HUDEP-2 (cell line): ENCODE data around the gene HSPG2.
"Not testable (repeated sequence)": the region's sequence is repeated elsewhere in the genome, so short reads cannot be mapped to it uniquely, and the experiment has no call there.

Experiments used
- DNase-seq, 76 experiments: peaks; one replicate each; lab custom pipeline; 2025; ENCODE audit not compliant: unreplicated experiment in 76 of 76; lab: John Stamatoyannopoulos, UW

HSPG2 gene

DNA sequence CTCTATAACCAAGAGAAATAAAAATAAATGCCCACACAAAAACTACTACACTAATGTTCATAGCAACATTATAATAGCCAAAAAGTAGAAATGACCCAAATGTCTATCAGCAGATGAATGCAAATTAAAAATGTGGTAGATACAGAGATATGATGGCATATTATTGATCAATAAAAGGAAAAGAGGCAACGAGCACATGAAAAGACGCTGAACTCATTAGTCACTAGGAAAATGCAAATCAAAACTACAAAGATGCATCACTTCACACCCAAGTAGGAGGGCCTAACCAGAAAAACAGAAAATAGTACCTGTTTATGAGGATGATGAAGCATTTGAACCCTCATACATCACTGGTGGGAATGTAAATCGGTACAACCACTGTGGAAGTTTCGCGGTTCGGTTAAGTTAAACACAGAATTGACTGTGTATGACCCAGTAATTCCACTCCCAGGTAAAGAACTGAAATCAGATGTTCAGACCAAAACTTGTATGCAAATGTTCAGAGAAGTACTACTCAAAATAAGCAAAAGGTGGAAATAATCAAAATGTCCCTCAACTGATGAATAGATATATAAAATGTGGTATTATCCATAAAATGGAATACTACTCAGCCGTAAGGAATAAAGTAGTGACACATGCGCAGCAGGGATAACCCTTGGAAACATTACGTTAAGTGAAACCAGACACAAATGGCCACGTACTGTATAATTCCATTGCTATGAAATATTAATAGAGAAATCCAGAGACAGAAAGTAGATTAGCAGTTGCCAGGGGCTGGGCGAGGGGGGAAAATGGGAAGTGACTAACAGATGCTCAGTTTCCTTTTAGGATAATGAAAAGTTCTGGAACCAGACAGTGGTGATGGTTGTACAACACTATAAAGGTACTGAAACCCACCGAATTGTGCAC lies 157.2 kb downstream of the HSPG2 start:
- no peak for DNase-seq

DNA sequence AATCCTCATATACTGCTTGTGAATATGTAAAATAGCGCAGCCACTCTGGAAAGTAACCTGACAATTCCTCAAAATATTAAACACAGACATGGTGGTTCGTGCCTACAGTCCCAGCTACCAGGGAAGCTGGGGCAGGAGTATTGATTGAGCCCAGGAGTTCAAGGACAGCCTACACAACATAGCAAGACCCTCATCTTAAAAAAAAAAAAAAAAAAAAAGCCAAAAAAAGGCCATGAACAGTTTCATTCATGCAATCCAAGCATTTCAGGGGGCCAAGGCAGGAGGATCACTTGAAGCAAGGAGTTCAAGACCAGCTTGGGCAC lies 158.7 kb downstream of the HSPG2 start:
- DNase-seq: no peak

DNA sequence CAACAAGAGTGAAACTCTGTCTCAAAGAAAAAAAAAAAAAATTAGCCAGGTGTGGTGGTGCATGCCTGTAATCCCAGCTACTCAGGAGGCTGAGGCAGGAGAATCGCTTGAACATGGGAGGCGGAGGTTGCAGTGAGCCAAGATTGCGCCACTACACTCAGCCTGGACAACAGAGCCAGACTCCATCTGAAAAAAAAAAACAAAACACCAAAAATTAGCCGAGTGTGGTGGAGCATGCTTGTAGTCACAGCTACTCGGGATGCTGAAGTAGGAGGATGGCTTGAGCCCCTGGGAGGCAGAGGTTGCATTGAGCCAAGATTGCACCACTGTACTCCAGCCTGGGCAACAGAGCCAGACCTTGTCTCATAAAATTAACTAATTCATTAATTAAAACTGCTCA lies 160.2 kb downstream of the HSPG2 start:
- not testable (repeated sequence) for DNase-seq

DNA sequence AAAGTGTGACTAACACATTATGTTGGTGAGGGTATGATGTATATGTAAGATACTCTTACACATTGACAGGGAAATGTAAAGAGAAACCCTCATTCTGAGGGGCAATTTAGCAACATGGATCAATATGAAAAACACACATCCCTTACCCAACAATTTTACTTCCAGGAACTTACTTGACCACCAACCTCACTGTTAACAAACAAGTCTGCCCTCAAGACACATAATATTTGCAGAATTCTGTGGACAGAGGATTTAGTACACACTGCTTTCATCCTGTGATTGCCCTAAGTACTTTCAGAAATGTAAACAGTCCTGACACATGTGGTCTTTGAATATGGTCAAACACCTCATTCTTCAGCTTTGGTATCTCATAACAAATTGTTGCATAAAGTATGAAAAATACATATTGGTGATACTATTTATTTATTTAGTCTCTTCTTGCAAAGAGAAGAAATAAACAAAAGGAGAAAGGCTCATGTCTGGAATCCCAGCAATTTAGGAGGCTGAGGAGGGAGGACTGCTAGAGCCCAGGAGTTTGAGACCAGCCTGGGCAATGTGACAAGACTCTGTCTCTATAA lies 161.0 kb downstream of the HSPG2 start:
- no peak for DNase-seq

DNA sequence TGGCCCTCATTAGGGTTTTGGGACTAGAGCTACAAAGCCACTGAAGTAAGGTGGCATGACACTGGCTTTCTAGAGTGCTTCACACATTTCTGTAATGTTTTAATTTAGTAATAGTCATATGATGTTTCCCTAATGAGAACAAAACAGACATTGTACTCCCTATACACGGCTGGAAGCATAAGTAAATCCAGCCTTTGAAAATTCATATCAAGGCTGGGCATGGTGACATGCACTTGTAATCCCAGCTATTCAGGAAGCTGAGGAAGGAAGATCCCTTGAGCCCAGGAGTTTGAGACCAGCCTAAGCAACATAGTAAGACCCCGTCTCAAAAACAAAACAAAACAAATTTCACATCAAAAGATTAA lies 161.6 kb downstream of the HSPG2 start:
- DNase-seq: no peak

DNA sequence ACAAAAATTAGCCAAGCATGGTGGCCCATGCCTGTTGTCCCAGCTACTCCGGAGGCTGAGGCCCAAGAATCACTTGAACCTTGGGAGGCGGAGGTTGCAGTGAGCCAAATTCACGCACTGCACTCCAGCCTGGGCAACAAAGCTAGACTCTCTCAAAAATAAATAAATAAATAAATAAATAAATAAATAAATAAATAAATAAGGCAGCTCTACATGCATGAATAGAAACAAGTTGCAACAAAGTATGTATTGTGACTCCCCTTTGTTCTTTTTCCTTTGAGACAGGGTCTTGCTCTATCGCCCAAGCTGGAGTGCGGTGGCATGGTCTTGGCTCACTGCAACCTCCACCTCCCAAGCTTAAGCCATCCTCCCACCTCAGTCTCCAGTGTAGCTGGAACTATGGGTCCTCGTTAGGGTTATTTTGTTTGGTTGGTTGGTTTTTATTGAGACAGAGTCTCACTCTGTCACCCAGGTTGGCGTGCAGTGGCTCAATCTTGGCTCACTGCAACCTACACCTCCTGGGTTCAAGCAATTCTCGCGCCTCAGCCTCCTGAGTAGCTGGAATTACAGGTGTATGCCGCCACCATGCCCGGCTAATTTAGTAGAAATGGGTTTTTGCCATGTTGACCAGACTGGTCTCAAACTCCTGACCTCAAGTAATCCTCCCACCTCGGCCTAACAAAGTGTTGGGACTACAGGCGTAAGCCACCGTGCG lies 162.1 kb downstream of the HSPG2 start:
- no peak for DNase-seq

DNA sequence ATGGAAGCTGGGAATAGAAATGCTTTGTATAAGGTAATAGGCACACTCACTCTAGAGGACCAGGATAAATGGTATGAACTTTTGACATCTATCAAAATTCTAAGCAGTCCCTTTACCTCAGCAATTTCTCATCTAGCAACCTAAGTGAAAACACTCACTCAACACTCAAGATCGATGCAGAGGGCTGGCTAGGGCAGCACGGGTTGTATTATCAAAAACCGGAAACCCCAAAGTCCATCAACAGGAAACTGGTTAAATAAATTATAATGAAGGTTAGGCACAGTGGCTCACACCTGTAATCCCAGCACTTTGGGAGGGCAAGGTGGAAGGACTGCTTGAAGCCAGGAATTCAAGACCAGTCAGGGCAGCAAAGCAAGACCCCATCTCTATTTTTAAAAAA lies 163.5 kb downstream of the HSPG2 start:
- DNase-seq: no peak
